ENCODE data around the gene TXNL4B.
A peak's percentile ranks its signal among the peaks of the same experiment; 100 is the strongest.
"Not testable (repeated sequence)": the region's sequence is repeated elsewhere in the genome, so short reads cannot be mapped to it uniquely, and the experiment has no call there.

The TXNL4B gene

GRCh38 chr16:72111657-72112451 lies 18.4 kb upstream of the TXNL4B start:
- DNase-seq: no peak

- DNase-seq: no peak
These were observed 17.5 kb upstream of the TXNL4B start for GRCh38 chr16:72110662-72111615.

GRCh38 chr16:72109966-72110530 lies 16.6 kb upstream of the TXNL4B start:
- no peak for DNase-seq

GRCh38 chr16:72109300-72109699 lies 15.9 kb upstream of the TXNL4B start:
- no peak for DNase-seq

GRCh38 chr16:72108353-72109102 lies 15.1 kb upstream of the TXNL4B start:
- no peak for DNase-seq

- DNase-seq: no peak
These were observed 14.0 kb upstream of the TXNL4B start for GRCh38 chr16:72107371-72107770.

- DNase-seq: no peak
These were observed 12.6 kb upstream of the TXNL4B start for GRCh38 chr16:72105978-72106377.

- DNase-seq: no peak
These were observed 11.5 kb upstream of the TXNL4B start for GRCh38 chr16:72104905-72105304.

GRCh38 chr16:72101195-72101594 lies 7.8 kb upstream of the TXNL4B start:
- DNase-seq: no peak

GRCh38 chr16:72099377-72099818 lies 6.0 kb upstream of the TXNL4B start:
- DNase-seq: peak; percentile 1

GRCh38 chr16:72098936-72099335 lies 5.5 kb upstream of the TXNL4B start:
- no peak for DNase-seq

- no peak for DNase-seq
These were observed 818 bp upstream of the TXNL4B start for GRCh38 chr16:72094266-72094610.

GRCh38 chr16:72092832-72093447 lies 480 bp downstream of the TXNL4B start:
- DNase-seq: no peak

GRCh38 chr16:72091217-72091616 lies 2.2 kb downstream of the TXNL4B start:
- no peak for DNase-seq

- DNase-seq: no peak
These were observed 8.4 kb downstream of the TXNL4B start for GRCh38 chr16:72085002-72085401.

- no peak for DNase-seq
These were observed 9.0 kb downstream of the TXNL4B start for GRCh38 chr16:72084445-72084844.

GRCh38 chr16:72083778-72084404 lies 9.5 kb downstream of the TXNL4B start:
- DNase-seq: no peak

- DNase-seq: not testable (repeated sequence)
These were observed 16.3 kb downstream of the TXNL4B start for GRCh38 chr16:72076991-72077706.

- not testable (repeated sequence) for DNase-seq
These were observed 18.4 kb downstream of the TXNL4B start for GRCh38 chr16:72075067-72075466.

- DNase-seq: no peak
These were observed 19.7 kb downstream of the TXNL4B start for GRCh38 chr16:72073560-72074230.

Measured in NCI-H446 treated with DMSO at 0.1 percent for 48 hours (cell line).